Activated CD4-positive, CD25-positive, alpha-beta regulatory T cell treated with anti-CD3 and anti-CD28 coated beads, Interleukin-2, amount 50 U/mL, for 16 hours (primary cell): ENCODE measurements around the gene COL23A1.
"Not testable (repeated sequence)": the region's sequence is repeated elsewhere in the genome, so short reads cannot be mapped to it uniquely, and the experiment has no call there.

Experiments
- DNase-seq: peaks from one replicate; pipeline ENCODE4 v3.0.0-alpha.2; 2020; ENCODE audit warnings: low read depth, low spot score

COL23A1 gene

DNA sequence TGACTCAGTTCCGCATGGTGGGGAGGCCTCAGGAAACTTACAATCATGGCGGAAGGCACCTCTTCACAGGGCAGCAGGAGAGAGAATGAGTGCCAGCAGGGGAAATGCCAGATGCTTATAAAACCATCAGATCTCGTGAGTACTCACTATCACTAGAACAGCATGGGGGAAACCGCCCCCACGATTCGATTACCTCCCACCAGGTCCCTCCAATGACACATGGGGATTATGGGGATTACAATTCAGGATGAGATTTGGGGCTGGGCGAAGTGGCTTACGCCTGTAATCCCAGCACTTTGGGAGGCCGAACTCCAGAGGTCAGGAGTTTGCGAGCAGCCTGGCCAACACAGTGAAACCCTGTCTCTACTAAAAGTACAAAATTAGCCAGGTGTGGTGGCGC, 392.0 kb downstream of the COL23A1 start:
- DNase-seq, result not testable (repeated sequence)

- DNase-seq, result no peak
These were observed 393.2 kb downstream of the COL23A1 start for GRCh38 chr5:178196986-178197385.

- no peak for DNase-seq
These were observed 393.8 kb downstream of the COL23A1 start for GRCh38 chr5:178196281-178196812.

- no peak for DNase-seq
These were observed 396.2 kb downstream of the COL23A1 start for GRCh38 chr5:178194026-178194425.

- DNase-seq, result no peak
These were observed 396.9 kb downstream of the COL23A1 start for GRCh38 chr5:178193251-178193809.

DNA sequence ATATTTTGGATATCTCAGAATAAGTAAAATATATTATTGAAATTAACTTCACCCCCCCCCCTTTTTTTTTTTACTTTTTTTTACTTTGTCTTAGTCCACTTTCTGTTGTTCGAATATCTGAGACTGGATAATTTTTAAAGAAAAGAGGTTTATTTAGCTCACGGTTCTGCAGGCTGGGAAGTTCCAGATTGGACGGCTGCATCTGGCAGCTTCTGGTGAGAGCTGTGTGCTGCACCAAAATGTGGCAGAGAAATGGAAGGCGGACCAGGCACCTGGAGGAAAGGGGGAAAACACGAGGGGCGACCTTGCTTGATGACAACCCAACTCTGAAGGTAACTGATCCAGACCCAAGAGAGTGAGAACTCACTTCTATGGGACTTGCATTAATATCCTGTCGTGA, 397.4 kb downstream of the COL23A1 start:
- DNase-seq, result no peak

- no peak for DNase-seq
These were observed 397.9 kb downstream of the COL23A1 start for GRCh38 chr5:178192244-178192643.

- no peak for DNase-seq
These were observed 398.5 kb downstream of the COL23A1 start for GRCh38 chr5:178191661-178192060.

- DNase-seq, result no peak
These were observed 400.8 kb downstream of the COL23A1 start for GRCh38 chr5:178189433-178189832.
